ENCODE results near the gene ADAMTSL2.

The ADAMTSL2 gene

DNA sequence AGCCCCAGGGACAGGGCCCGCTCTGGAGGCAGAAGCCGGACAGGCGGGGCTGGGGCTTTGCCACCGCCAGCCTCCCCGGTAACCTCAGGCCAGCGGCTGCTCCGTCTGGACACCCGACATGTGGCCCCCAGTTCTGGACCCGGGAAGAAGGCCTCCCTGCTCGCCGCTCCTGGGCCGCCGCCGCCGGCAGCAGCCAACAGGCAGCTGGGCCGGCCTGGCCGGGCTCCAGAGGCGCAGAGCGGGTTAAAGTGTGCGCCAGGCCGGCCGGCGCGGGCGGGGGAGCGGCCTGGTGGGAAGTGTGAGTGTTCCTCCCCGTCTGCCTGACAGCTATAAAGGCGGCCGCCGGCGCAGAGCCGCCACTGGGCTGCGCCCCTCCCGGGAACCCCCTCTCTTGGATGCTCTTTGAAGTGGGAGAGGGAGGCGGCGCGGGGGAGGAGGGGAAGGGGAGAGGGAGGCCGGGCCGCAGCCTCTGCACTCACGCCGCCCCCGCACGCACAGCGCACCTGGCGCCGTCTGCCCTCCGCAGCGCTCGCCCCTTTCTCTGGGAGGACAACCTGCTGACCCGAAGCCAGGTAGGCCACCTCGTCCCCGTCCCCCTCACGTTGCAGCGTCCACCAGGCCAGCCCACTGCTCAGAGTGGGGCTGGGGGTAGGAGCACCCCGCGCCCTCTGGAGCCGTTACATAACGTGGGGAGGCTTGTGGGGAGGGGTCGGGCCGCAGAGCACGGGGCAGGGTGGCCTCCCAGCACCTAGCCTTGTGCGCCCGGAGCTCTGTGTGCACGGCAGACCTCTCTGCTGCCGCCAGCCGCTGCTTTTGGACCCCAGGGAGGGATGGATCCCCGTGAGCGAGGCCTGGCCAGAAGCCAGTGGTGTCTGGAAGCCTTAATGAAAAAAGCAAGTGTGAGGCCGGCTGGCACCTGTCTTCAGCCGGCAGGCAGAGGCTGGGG is at the start of gene ADAMTSL2:
Gene ADAMTSL2, plus strand, starts transcription at position 359 of the 946 bp plus-strand sequence. CDS start 2,009 bp downstream, outside the sequence.
- Histone ChIP-seq H3K27ac (no peak within 1 kb of the TSS), H3K27me3 (peaks cover 74% of the 10 kb centered on the region), H3K4me1 (ENCODE audit: control insufficient read depth in 1 of 2, insufficient read depth in 1 of 2, low read depth in 1 of 2, low read length in 1 of 2) (no peaks in the 10 kb centered on the region), H3K9me3 (no peaks in the 10 kb centered on the region), H3K4me3 (ENCODE audit: low read depth in 1 of 2, low read length in 1 of 2) (no peak within 1 kb of the TSS), H3K36me3 (no peaks in the 10 kb centered on the region)
- TF ChIP-seq, protein P1, sequence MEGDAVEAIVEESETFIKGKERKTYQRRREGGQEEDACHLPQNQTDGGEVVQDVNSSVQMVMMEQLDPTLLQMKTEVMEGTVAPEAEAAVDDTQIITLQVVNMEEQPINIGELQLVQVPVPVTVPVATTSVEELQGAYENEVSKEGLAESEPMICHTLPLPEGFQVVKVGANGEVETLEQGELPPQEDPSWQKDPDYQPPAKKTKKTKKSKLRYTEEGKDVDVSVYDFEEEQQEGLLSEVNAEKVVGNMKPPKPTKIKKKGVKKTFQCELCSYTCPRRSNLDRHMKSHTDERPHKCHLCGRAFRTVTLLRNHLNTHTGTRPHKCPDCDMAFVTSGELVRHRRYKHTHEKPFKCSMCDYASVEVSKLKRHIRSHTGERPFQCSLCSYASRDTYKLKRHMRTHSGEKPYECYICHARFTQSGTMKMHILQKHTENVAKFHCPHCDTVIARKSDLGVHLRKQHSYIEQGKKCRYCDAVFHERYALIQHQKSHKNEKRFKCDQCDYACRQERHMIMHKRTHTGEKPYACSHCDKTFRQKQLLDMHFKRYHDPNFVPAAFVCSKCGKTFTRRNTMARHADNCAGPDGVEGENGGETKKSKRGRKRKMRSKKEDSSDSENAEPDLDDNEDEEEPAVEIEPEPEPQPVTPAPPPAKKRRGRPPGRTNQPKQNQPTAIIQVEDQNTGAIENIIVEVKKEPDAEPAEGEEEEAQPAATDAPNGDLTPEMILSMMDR (IDR thresholded peaks at IDR 0.05): no peak

DNA sequence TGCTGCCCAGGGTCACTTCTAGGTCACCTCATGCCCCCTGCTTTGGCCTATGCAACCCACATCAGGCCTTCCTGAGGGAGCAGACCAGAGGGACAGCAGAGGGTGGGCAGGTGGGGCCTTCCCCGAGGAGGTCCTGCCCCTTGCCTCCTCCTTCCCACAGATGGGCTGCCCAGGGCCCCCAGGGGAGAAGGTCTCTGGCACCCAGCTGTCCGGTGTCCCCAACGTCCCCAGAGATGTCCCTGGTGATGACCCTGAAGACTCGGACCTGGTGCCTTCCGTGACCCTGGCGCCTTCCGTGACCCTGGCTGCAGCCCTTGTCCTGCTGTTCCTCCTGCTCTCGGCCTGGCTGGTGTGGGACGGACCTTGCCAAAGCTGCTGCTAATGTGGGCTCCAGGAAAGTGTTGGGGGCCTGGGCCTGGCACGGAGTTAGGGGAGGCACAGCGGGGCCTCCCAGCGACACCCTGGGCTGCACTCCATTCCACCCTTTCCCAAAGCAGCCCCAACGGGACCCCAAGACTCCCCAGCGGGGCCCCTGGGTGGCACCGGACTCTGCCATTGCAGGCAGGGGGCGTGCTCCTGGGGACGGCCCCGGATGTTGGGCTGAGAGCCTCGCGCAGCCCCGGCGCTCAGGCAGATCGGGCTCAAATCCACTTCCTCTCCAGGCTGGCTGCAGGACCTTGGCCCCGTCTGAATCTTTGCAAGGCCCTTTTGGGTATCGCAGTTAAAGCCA is 48.8 kb upstream of the ADAMTSL2 start:
- Histone ChIP-seq H3K27me3 (peaks cover 28% of the 10 kb centered on the region), H3K9me3 (no peaks in the 10 kb centered on the region), H3K4me3 (ENCODE audit: low read depth in 1 of 2, low read length in 1 of 2) (no peak overlapping the region), H3K27ac (no peak overlapping the region), H3K4me1 (ENCODE audit: control insufficient read depth in 1 of 2, insufficient read depth in 1 of 2, low read depth in 1 of 2, low read length in 1 of 2) (no peaks in the 10 kb centered on the region), H3K36me3 (no peaks in the 10 kb centered on the region)
- TF ChIP-seq, protein P1 (IDR thresholded peaks at IDR 0.05): no peak

DNA sequence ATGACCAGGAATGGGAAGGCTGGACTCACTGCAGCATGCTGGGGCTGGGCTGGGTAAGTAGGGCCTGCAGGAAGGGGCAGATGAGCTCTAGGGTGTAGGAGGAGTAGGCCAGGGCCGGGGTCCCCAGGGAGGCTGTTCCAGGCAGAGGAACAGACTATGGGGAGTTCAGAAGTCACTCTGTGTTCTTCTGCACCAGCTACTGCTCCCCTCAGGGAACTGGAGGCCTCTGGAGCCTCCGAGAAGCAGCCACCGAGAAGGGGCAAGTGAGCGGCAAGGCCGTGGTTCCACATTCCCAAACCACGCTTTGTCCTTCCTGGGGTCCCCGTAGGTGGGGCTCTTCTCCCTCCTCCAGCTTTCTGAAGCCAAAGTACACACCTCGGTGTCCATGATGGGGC is 47.2 kb upstream of the ADAMTSL2 start:
- TF ChIP-seq, protein P1 (IDR thresholded peaks at IDR 0.05): no peak
- Histone ChIP-seq H3K4me3 (ENCODE audit: low read depth in 1 of 2, low read length in 1 of 2) (no peak overlapping the region), H3K27me3 (peaks cover 14% of the 10 kb centered on the region), H3K4me1 (ENCODE audit: control insufficient read depth in 1 of 2, insufficient read depth in 1 of 2, low read depth in 1 of 2, low read length in 1 of 2) (no peaks in the 10 kb centered on the region), H3K9me3 (no peaks in the 10 kb centered on the region), H3K36me3 (no peaks in the 10 kb centered on the region), H3K27ac (no peak overlapping the region)

DNA sequence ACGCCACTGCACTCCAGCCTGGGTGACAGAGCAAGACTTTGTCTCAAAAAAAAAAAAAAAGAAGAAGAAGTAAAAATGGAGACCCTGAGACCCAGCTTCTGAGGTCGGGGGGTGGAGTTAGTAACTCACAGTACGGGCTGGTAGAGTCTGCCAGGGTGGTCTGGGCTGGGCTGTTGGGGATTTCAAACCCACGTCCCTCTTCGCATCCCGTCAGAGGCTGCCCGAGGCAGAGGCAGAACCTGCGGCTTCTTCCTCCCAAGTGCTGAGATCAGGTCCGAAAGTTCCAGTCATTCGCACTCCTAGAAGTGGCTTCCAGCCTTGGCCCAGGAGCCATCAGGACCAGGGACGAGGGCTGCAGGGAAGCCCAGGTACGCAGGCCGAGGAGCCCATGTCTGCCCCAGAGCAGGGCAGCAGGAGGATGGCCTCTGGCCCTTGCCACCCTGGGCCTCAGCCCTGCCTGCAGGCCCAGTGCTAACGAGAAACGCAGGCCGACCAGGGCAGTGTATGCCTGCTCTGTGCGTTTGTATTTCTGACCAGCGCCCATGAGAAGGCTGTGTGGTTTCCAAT is 45.7 kb upstream of the ADAMTSL2 start:
- Histone ChIP-seq H3K4me3 (ENCODE audit: low read depth in 1 of 2, low read length in 1 of 2) (no peak overlapping the region), H3K4me1 (ENCODE audit: control insufficient read depth in 1 of 2, insufficient read depth in 1 of 2, low read depth in 1 of 2, low read length in 1 of 2) (no peaks in the 10 kb centered on the region), H3K36me3 (no peaks in the 10 kb centered on the region), H3K9me3 (no peaks in the 10 kb centered on the region), H3K27ac (no peak overlapping the region), H3K27me3 (peaks cover 5% of the 10 kb centered on the region)
- TF ChIP-seq, protein P1 (IDR thresholded peaks at IDR 0.05): no peak

DNA sequence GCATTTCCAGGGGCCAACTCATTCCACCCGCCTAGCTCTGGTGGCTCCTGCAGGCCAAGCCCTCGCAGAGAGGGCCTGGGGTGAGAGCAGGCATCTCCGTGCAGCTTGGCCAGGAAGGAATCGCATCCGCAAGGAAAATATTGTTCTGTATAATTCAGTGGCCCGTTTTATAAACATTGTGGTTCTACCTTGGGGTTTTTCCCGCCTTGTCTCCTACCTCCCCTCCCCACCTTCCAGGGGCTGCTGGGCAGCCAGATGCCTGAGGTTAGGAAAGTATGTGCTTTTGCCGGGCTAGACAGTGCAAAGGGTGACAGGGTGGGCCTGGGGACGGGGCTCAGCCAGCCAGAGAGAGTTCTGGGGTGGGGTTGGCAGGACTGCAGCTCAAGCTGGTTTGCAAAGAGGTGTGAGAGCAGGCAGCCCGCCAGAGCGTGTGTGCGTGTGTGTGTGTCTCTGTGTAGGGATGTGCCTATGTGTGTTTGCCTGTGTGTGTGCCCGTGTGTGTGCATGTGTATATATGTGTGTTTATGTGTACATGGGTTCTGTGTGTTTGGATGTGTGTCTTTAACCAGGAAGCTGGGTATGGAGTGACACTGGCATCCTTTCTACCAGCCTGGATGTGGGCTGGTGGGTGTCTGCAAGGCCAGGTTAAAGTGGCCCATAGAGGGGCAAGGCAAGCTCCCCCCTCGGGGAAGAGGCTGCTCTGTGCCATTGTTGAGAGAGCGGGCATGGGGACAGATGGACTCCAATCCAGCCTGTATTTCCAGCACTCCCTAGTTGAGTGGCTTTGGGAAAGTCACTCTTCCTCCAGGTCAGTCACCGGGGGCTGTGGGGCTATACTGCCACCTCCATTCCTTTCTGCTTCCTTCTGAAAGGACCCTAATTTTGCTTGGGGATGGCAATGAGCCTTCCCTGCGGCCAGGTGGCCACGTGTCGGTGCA is 45.0 kb upstream of the ADAMTSL2 start:
- H3K9me3 ChIP-seq: no peaks in the 10 kb centered on the region
- H3K36me3 ChIP-seq: no peaks in the 10 kb centered on the region
- H3K27me3 ChIP-seq: peaks cover 3% of the 10 kb centered on the region
- H3K4me1 ChIP-seq (ENCODE audit: control insufficient read depth in 1 of 2, insufficient read depth in 1 of 2, low read depth in 1 of 2, low read length in 1 of 2): no peaks in the 10 kb centered on the region
- no peak overlapping the region for H3K4me3 ChIP-seq (ENCODE audit: low read depth in 1 of 2, low read length in 1 of 2)
- TF ChIP-seq, protein P1 (IDR thresholded peaks at IDR 0.05): no peak
- H3K27ac ChIP-seq: no peak overlapping the region
